Osteocyte (in vitro differentiated cells): ENCODE measurements around the gene CFAP45. TPM values are rescaled to one million over a fixed set of nuclear protein-coding genes. Genes with fewer than 3 reads are reported as not detected.

Experiments
- DNase-seq: peaks from one replicate; pipeline ENCODE4 v3.0.0; 2021; ENCODE audit warnings: mixed read lengths; ENCODE audit not compliant: unreplicated experiment; ENCODE audit errors: extremely low spot score
- H3K27ac Mint-ChIP-seq: one replicate; pipeline ENCODE4 v1.8.0; 2021; ENCODE audit warnings: mild to moderate bottlenecking, mixed read lengths; ENCODE audit not compliant: unreplicated experiment
- H3K27me3 Mint-ChIP-seq: one replicate; pipeline ENCODE4 v1.8.0; 2021; ENCODE audit warnings: mixed read lengths; ENCODE audit not compliant: unreplicated experiment
- H3K36me3 Mint-ChIP-seq: one replicate; pipeline ENCODE4 v1.8.0; 2021; ENCODE audit warnings: mixed read lengths; ENCODE audit not compliant: unreplicated experiment
- H3K4me1 Mint-ChIP-seq: one replicate; pipeline ENCODE4 v1.8.0; 2021; ENCODE audit warnings: mixed read lengths; ENCODE audit not compliant: unreplicated experiment
- H3K4me3 Mint-ChIP-seq: one replicate; pipeline ENCODE4 v1.8.0; 2021; ENCODE audit warnings: mild to moderate bottlenecking, moderate library complexity, mixed read lengths; ENCODE audit not compliant: unreplicated experiment
- H3K9me3 Mint-ChIP-seq: one replicate; pipeline ENCODE4 v1.8.0; 2021; ENCODE audit warnings: mixed read lengths; ENCODE audit not compliant: unreplicated experiment
- total RNA-seq: library from RNA; stranded (reverse); gene quantifications from 2 replicates; pipeline ENCODE4 v1.2.1, GENCODE V29; 2021
- TF ChIP-seq, protein P1 (sequence below): fragments of 200-600 bp; sonication (generic); IDR thresholded peaks from 2 replicates; pipeline ENCODE4 v1.5.0; 2021; ENCODE audit warnings: antibody characterized with exemption, mild to moderate bottlenecking, moderate library complexity

Gene CFAP45
- total RNA-seq, 1 donor from 2014 or later = 0.83 TPM

DNA sequence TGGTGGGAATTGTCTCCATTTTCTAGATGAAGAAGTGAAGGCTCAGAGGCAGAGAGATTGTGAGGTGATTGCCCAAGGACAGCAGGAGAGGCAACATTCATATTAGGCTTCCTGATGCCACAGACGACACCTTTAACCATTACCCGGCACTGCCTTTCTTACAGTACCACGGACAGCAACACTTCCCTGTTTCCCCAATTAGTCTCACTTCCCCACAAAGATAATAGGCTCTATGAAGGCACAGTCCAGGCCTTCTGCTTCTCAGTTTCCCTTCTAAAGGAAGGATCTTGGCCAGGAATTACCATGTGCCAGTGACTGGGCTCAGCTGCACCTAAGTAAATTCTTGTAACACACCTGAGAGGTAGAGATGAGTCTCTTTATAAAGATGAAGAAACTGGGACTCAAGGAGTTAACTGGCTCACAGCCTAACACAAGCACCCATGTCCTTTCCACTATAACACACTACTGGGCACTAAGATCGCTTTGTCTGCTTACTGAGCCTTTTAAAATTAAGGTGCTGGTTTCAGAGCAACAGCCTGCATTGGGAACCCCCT lies 35.8 kb upstream of the CFAP45 start:
- no peak for DNase-seq
- H3K4me3 Mint-ChIP-seq = no peak overlapping the region
- TF ChIP-seq, protein P1, sequence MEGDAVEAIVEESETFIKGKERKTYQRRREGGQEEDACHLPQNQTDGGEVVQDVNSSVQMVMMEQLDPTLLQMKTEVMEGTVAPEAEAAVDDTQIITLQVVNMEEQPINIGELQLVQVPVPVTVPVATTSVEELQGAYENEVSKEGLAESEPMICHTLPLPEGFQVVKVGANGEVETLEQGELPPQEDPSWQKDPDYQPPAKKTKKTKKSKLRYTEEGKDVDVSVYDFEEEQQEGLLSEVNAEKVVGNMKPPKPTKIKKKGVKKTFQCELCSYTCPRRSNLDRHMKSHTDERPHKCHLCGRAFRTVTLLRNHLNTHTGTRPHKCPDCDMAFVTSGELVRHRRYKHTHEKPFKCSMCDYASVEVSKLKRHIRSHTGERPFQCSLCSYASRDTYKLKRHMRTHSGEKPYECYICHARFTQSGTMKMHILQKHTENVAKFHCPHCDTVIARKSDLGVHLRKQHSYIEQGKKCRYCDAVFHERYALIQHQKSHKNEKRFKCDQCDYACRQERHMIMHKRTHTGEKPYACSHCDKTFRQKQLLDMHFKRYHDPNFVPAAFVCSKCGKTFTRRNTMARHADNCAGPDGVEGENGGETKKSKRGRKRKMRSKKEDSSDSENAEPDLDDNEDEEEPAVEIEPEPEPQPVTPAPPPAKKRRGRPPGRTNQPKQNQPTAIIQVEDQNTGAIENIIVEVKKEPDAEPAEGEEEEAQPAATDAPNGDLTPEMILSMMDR = no peak
- H3K27me3 Mint-ChIP-seq = peaks cover 31% of the 10 kb centered on the region
- no peaks in the 10 kb centered on the region for H3K36me3 Mint-ChIP-seq
- no peaks in the 10 kb centered on the region for H3K4me1 Mint-ChIP-seq
- no peaks in the 10 kb centered on the region for H3K9me3 Mint-ChIP-seq
- no peak overlapping the region for H3K27ac Mint-ChIP-seq

DNA sequence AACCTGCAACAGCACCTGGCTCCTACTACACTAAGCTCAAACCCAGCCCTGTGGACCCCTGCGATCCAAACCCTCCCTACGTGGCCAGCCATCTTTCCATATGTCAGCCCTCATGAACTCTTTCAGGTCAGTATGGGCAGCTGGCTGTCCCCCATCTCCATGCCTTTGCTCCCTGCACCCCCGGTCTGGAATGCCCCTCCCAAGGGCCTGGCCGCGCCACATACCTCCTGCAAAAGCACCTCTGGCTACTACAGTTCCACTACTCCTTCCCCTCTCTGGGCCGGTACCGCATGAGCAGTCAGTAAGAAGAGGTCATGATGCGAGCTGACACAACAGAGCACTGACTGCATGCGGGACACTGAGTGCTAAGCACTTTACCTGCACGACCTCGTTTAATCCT lies 35.3 kb upstream of the CFAP45 start:
- DNase-seq = no peak
- Mint-ChIP-seq H3K9me3 (no peaks in the 10 kb centered on the region), H3K36me3 (no peaks in the 10 kb centered on the region), H3K4me3 (no peak overlapping the region), H3K27ac (no peak overlapping the region), H3K4me1 (no peaks in the 10 kb centered on the region), H3K27me3 (peaks cover 28% of the 10 kb centered on the region)
- TF ChIP-seq, protein P1 = no peak

DNA sequence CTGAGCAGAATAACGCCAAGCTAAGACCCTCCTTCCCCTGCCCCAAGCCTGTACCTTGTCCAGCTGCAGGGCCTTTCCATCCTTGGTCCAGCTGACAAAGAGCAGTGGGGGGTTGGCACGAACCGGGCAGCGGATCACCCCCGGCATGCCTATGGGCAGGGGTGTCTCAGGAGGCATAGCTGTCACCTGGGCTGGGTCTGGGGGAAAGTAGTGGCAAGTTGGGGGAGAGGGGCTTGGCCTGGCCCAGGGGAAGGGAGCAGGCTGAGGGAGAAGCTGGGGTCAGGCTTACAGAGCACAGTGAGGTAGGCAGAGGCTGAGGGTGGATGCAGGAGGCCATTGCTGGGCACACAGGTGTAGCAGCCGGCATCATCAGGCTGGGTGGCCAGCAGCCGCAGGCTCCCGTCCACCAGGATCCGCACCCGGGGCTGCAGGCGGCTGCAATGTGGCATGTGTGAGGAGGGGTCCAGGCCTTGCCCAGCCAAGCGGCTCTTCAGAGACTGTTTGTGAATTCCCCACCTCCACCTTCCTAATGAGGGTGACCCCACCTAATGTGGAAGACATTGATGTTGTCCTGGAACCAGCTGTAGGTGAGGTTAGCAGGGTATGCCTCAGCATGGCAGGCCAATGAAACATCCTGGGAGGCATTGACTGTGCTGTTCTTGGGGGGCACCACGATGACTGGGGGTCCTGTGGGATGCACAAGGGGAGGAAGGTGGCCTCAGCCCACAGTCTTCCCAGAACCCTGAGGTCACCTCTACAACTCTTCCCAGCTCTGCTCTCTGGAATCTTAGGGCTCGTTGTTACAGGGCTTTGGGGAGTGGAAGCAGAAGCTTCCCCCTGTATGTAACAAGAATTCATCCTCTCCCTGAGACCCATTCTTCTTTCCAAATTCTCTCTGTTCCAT lies 34.4 kb upstream of the CFAP45 start:
- H3K4me3 Mint-ChIP-seq = no peak overlapping the region
- H3K9me3 Mint-ChIP-seq = no peaks in the 10 kb centered on the region
- H3K27ac Mint-ChIP-seq = no peak overlapping the region
- H3K4me1 Mint-ChIP-seq = no peaks in the 10 kb centered on the region
- TF ChIP-seq, protein P1 = no peak
- no peaks in the 10 kb centered on the region for H3K36me3 Mint-ChIP-seq
- H3K27me3 Mint-ChIP-seq = peaks cover 20% of the 10 kb centered on the region
- DNase-seq = no peak

DNA sequence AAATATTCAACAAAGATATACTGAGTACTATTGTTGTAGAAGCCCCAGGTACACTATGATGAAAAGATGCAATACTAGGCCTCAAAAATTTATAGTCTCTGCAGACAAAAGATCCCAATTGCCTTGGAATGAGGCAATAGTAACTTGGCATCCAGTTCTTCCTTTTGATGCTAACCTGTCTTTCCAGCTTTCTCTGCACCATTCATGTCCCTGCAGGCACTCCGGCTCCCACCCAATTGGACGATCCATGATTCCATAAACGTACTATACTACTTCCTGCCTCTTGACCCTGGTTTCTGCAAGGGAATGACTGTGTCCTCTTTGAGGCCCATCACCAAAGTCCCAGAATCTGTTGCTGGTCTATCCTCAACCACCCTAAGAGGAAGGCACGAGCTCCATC lies 33.4 kb upstream of the CFAP45 start:
- H3K4me1 Mint-ChIP-seq = no peaks in the 10 kb centered on the region
- H3K36me3 Mint-ChIP-seq = no peaks in the 10 kb centered on the region
- TF ChIP-seq, protein P1 = no peak
- no peak for DNase-seq
- H3K27me3 Mint-ChIP-seq = peaks cover 15% of the 10 kb centered on the region
- H3K27ac Mint-ChIP-seq = no peak overlapping the region
- H3K4me3 Mint-ChIP-seq = no peak overlapping the region
- no peaks in the 10 kb centered on the region for H3K9me3 Mint-ChIP-seq
